Stimulated activated CD4-positive, alpha-beta T cell treated with anti-CD3 and anti-CD28 coated beads, Interleukin-1b, Interleukin-23, amount 100 ng/mL, for 24 hours (primary cell): ENCODE data around the gene TRIM50.
"Not testable (repeated sequence)": the region's sequence is repeated elsewhere in the genome, so short reads cannot be mapped to it uniquely, and the experiment has no call there.

Experiments used
- DNase-seq, 4 experiments: peaks; one replicate each; pipeline ENCODE4 v3.0.0-alpha.2; 2020; ENCODE audit warnings: low read depth in 4 of 4, low spot score in 1 of 4

Gene TRIM50

GRCh38 chr7:73327922-73328321 lies at the start of gene TRIM50, which contains the start of gene FKBP6:
TRIM50 (minus strand) TSS chr7:73328082; CDS start chr7:73324787, 3,295 bp downstream.
FKBP6 (plus strand) TSS chr7:73328161; CDS start chr7:73328429, 268 bp downstream.
- not testable (repeated sequence) for DNase-seq

GRCh38 chr7:73376671-73377412 lies 49.0 kb upstream of the TRIM50 start:
- no peak for DNase-seq

GRCh38 chr7:73376262-73376661 lies 48.4 kb upstream of the TRIM50 start:
- DNase-seq = not testable (repeated sequence)

- DNase-seq = no peak
Measured at GRCh38 chr7:73373741-73374140, 45.9 kb upstream of the TRIM50 start.

- no peak for DNase-seq
Measured at GRCh38 chr7:73369622-73370021, 41.7 kb upstream of the TRIM50 start.

GRCh38 chr7:73369009-73369408 lies 41.1 kb upstream of the TRIM50 start:
- no peak for DNase-seq

- no peak for DNase-seq
Measured at GRCh38 chr7:73366990-73367389, 39.1 kb upstream of the TRIM50 start.

GRCh38 chr7:73366127-73366526 lies 38.2 kb upstream of the TRIM50 start:
- DNase-seq = no peak

- DNase-seq = no peak
Measured at GRCh38 chr7:73364006-73364728, 36.3 kb upstream of the TRIM50 start.

- no peak for DNase-seq
Measured at GRCh38 chr7:73363225-73364005, 35.5 kb upstream of the TRIM50 start.

GRCh38 chr7:73360590-73360989 lies 32.7 kb upstream of the TRIM50 start:
- DNase-seq = not testable (repeated sequence)

GRCh38 chr7:73359746-73360375 lies 32.0 kb upstream of the TRIM50 start:
- DNase-seq = no peak

- no peak for DNase-seq
Measured at GRCh38 chr7:73359306-73359705, 31.4 kb upstream of the TRIM50 start.

- DNase-seq = no peak
Measured at GRCh38 chr7:73358590-73359275, 30.9 kb upstream of the TRIM50 start.

- no peak for DNase-seq
Measured at GRCh38 chr7:73356159-73356558, 28.3 kb upstream of the TRIM50 start.

- no peak for DNase-seq
Measured at GRCh38 chr7:73354821-73355220, 26.9 kb upstream of the TRIM50 start.

- DNase-seq = no peak
Measured at GRCh38 chr7:73354196-73354595, 26.3 kb upstream of the TRIM50 start.

- no peak for DNase-seq
Measured at GRCh38 chr7:73353243-73353642, 25.4 kb upstream of the TRIM50 start.

GRCh38 chr7:73352784-73353183 lies 24.9 kb upstream of the TRIM50 start:
- DNase-seq = no peak

GRCh38 chr7:73351447-73352167 lies 23.7 kb upstream of the TRIM50 start:
- DNase-seq = no peak
